Esophagus squamous epithelium (tissue), 4 donors: Measurements from ENCODE around the gene CLMP.

Source experiments
- POLR2A ChIP-seq, 4 donors: fragments of 450-650 bp; IDR thresholded peaks; one replicate each; pipeline ENCODE4 v1.6.1; 2017; ENCODE audit warnings: antibody characterized with exemption in 4 of 4, mild to moderate bottlenecking in 4 of 4, moderate library complexity in 3 of 4
- TF ChIP-seq, protein P1 (sequence below), 6 experiments: fragments of 450-650 bp in 4 of 6; fragments of 200-600 bp in 2 of 6; sonication (generic) in 2 of 6; IDR thresholded peaks; one replicate each; pipeline ENCODE4 v1.5.1; 2016 to 2019; ENCODE audit warnings: antibody characterized with exemption in 6 of 6, mild to moderate bottlenecking in 4 of 6, moderate library complexity in 4 of 6

DNA sequence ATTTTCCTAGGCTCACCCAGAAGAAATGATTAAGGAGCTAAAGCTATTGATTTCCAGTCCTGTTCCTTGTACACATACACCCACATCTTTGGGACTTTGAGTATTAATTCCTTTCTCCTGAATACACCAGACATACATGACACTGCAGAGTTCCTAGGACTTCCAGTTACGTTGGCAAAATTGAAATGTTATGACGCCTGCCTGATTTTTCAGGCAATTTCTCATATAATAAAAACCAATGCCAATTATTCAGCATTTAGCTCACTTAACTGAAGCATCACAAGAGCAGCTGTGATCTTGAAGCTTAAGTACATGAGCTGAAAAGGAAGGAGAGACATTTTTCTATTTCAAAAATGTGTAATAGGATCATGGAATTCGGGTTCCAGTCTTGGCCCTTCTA, 4.5 kb downstream of the CLMP start:
- TF ChIP-seq, protein P1, sequence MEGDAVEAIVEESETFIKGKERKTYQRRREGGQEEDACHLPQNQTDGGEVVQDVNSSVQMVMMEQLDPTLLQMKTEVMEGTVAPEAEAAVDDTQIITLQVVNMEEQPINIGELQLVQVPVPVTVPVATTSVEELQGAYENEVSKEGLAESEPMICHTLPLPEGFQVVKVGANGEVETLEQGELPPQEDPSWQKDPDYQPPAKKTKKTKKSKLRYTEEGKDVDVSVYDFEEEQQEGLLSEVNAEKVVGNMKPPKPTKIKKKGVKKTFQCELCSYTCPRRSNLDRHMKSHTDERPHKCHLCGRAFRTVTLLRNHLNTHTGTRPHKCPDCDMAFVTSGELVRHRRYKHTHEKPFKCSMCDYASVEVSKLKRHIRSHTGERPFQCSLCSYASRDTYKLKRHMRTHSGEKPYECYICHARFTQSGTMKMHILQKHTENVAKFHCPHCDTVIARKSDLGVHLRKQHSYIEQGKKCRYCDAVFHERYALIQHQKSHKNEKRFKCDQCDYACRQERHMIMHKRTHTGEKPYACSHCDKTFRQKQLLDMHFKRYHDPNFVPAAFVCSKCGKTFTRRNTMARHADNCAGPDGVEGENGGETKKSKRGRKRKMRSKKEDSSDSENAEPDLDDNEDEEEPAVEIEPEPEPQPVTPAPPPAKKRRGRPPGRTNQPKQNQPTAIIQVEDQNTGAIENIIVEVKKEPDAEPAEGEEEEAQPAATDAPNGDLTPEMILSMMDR (IDR thresholded peaks at IDR 0.05) = no peak
- no peak for TF ChIP-seq POLR2A (IDR thresholded peaks at IDR 0.05)
